VCaP (cell line): ENCODE data around the gene GPC3.

Experiments used
- H3K27ac ChIP-seq: fragments of 450-650 bp; 2 replicates; pipeline ENCODE4 v1.5.1; 2017
- CTCF ChIP-seq: fragments of 450-650 bp; conservative IDR thresholded peaks from 2 replicates; pipeline ENCODE4 v1.5.1; 2017; ENCODE audit warnings: mild to moderate bottlenecking, moderate library complexity

Gene GPC3

GRCh38 chrX:133666256-133666655 is 319.1 kb downstream of the GPC3 start:
- no peak overlapping the region for H3K27ac ChIP-seq
- no peak for TF ChIP-seq CTCF

GRCh38 chrX:133661962-133662839 is 323.2 kb downstream of the GPC3 start:
- no peak for TF ChIP-seq CTCF
- no peak overlapping the region for H3K27ac ChIP-seq

DNA sequence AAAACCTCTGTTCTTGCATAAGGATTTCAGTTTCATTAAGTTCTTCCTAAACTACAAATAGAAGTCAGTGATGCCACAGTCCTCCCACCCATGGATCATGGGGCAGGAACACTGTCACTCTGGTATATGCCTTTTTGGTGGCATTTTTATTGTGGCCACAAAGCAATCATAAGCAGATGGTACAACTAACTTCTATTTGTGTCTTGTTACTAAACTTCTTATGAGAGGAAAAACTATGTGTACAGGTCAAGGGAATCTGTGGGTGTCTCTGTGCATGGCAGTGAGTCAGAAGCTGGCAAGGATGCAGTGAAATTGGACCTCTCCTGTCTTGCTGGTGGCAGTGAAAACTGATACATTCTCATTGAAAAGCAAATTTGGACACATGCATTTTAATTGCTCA is 325.1 kb downstream of the GPC3 start:
- no peak for TF ChIP-seq CTCF
- H3K27ac ChIP-seq = no peak overlapping the region

DNA sequence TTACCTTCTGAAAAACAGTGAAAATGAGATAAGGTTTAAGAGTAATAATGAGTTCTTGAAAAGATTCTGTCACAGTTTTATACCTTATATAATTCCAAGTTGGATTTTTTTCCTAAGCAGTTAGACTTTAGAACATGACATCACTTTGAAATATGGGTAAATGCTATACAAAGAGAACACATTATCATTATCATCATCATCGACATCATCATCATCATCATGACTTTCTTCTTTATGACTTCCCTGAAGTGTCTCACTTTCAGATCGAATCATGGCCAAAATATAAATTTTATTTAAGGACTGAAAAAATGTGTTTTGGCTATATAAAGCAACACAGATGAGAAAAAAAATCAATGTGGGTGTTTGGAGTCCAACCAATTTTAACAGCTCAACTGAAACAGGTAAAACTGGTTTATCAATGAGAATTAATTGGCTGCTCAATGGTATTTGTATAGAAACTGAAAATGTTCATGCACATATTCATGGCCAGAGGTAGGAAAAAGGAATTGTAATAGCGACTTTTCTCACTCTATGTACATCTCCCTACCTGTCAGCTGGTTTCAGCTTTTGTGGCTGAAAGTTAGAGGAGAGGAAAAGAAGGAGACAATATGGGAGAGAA is 327.0 kb downstream of the GPC3 start:
- no peak overlapping the region for H3K27ac ChIP-seq
- no peak for TF ChIP-seq CTCF

- no peak for TF ChIP-seq CTCF
- no peak overlapping the region for H3K27ac ChIP-seq
These were observed 329.8 kb downstream of the GPC3 start for GRCh38 chrX:133655275-133656265.

GRCh38 chrX:133654811-133655210 is 330.6 kb downstream of the GPC3 start:
- no peak for TF ChIP-seq CTCF
- no peak overlapping the region for H3K27ac ChIP-seq

- no peak for TF ChIP-seq CTCF
- H3K27ac ChIP-seq = no peak overlapping the region
These were observed 332.0 kb downstream of the GPC3 start for GRCh38 chrX:133653358-133653757.
